ENCODE data around the gene CD4. TPM values are rescaled to one million over a fixed set of nuclear protein-coding genes. Genes with fewer than 3 reads are reported as not detected.
A peak's percentile ranks its signal among the peaks of the same experiment; 100 is the strongest.

The CD4 gene
- total RNA-seq, 2 experiments from 2014 or later, result 155 to 161 TPM

DNA sequence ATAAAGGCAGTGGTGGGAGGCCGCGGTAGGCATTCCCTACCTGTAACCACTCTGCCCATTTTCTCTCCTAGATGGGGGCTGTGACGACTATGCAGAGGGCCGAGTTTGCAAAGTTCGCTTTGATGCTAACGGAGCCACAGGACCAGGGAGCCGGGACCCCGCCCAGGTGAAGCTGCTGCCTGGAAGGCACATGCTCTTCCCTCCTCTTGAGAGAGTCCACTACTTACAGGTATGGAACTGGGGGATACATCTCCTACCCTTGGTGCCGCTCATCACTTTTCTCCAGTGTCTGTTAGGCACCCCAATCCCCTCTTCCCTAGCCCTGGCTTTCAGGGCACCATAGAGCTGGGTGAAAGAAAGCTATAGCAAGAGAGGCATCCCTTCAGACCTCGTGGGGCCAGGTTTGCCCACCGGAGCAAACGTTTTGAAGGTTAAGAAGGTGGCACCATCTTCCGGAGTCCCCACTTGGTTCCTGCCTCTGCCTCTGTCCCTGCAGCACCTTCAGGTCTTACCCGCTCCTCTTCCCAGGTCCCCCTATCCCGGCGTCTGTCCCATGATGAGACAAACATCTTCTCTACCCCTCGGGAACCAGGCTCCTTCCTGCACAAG lies 36.9 kb downstream of the CD4 start:
- no peaks in the 10 kb centered on the region for H3K36me3 Mint-ChIP-seq (ENCODE audit: low read depth)
- no peak overlapping the region for H3K4me3 Mint-ChIP-seq
- CTCF ChIA-PET, result interaction anchor here (0.6 to 11.7 kb wide), 24 partner anchors 9 to 363 kb away, joined by 3 to 166 read pairs (median 6); partner anchors contain the start of genes CD4, CDCA3, COPS7A and LAG3
- no peak overlapping the region for H3K27ac Mint-ChIP-seq
- H3K4me1 Mint-ChIP-seq (ENCODE audit: low read depth), result peaks cover 22% of the 10 kb centered on the region
- no peak for DNase-seq
- no peaks in the 10 kb centered on the region for H3K9me3 Mint-ChIP-seq
- intact Hi-C loops (cut with micrococcal nuclease), result loop anchor here (2.0 to 5.0 kb wide), 3 partner anchors 47 to 259 kb away; partner anchors contain the start of genes NOP2, PTMS and SPSB2
- peaks cover 19% of the 10 kb centered on the region for H3K27me3 Mint-ChIP-seq (ENCODE audit: low read depth)

DNA sequence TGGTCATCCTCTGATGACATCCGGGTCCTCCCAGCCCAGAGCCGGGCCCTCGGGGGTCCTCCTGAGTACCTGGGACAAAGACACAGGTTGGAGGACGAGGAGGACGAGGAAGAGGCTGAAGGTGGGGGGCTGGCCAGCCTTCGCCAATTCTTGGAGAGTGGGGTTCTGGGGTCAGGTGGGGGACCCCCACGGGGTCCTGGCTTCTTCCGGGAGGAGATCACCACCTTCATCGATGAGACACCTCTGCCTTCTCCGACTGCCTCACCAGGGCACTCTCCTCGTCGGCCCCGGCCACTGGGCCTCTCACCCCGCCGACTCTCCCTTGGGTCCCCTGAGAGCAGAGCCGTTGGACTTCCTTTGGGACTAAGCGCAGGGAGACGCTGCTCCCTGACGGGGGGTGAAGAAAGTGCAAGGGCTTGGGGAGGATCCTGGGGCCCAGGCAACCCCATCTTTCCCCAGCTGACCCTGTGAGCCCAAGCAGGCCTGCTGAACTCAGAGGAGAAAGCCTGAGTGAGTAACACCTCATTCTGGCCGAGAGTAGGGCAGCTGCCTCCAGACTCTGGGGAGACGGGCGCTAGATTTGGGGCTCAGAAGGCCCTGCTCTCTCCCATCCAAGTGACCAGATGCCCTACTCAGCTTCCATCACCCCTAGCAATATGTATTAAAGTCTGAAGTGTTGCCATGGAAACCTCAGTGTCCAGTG lies 37.6 kb downstream of the CD4 start:
- no peak overlapping the region for H3K27ac Mint-ChIP-seq
- intact Hi-C loops (cut with micrococcal nuclease), result loop anchor here (2.0 to 5.0 kb wide), 3 partner anchors 46 to 260 kb away; partner anchors contain the start of genes NOP2, PTMS and SPSB2
- no peaks in the 10 kb centered on the region for H3K36me3 Mint-ChIP-seq (ENCODE audit: low read depth)
- H3K4me3 Mint-ChIP-seq, result peak overlapping the region; percentile 33
- no peaks in the 10 kb centered on the region for H3K9me3 Mint-ChIP-seq
- H3K4me1 Mint-ChIP-seq (ENCODE audit: low read depth), result peaks cover 20% of the 10 kb centered on the region
- CTCF ChIA-PET, result interaction anchor here (0.6 to 11.7 kb wide), 16 partner anchors 9 to 257 kb away, joined by 3 to 166 read pairs (median 12); partner anchors contain the start of genes CD4, CDCA3, COPS7A and MLF2
- DNase-seq, result no peak
- peaks cover 19% of the 10 kb centered on the region for H3K27me3 Mint-ChIP-seq (ENCODE audit: low read depth)

GRCh38 chr12:6827437-6827911 lies 38.1 kb downstream of the CD4 start:
- intact Hi-C loops (cut with micrococcal nuclease), result loop anchor here (2.0 to 5.0 kb wide), 3 partner anchors 45 to 260 kb away; partner anchors contain the start of genes NOP2, PTMS and SPSB2
- H3K4me1 Mint-ChIP-seq (ENCODE audit: low read depth), result peaks cover 17% of the 10 kb centered on the region

GRCh38 chr12:6827982-6828780 lies 38.9 kb downstream of the CD4 start, which contains the start of gene P3H3:
Gene P3H3, plus strand, starts transcription at chr12:6828407. Its CDS starts 34 bp downstream, at chr12:6828441.
- no peak within 1 kb of the TSS for H3K27ac Mint-ChIP-seq
- CTCF ChIA-PET, result interaction anchor here (1.4 to 11.7 kb wide), 4 partner anchors 9 to 72 kb away, joined by 4 to 166 read pairs (median 12); partner anchors contain the start of genes MLF2 and PTMS
- peaks cover 17% of the 10 kb centered on the region for H3K4me1 Mint-ChIP-seq (ENCODE audit: low read depth)
- peaks cover 17% of the 10 kb centered on the region for H3K27me3 Mint-ChIP-seq (ENCODE audit: low read depth)
- peak within 1 kb of the TSS; percentile 80 for H3K4me3 Mint-ChIP-seq
- DNase-seq, result no peak
- H3K9me3 Mint-ChIP-seq, result no peaks in the 10 kb centered on the region
- H3K36me3 Mint-ChIP-seq (ENCODE audit: low read depth), result no peaks in the 10 kb centered on the region
- intact Hi-C loops (cut with micrococcal nuclease), result loop anchor here (1.0 to 5.0 kb wide), 4 partner anchors 23 to 261 kb away; partner anchors contain the start of genes CDCA3, NOP2, PTMS and SPSB2

More at GRCh38 chr12:6827437-6827911, 38.1 kb downstream of the CD4 start:
- CTCF ChIA-PET, result interaction anchor here (1.0 to 11.7 kb wide), 4 partner anchors 35 to 225 kb away, joined by 3 to 166 read pairs (median 21); partner anchors contain the start of genes CD4 and MLF2
- Mint-ChIP-seq H3K9me3 (no peaks in the 10 kb centered on the region), H3K36me3 (ENCODE audit: low read depth) (no peaks in the 10 kb centered on the region), H3K4me3 (peak overlapping the region; percentile 33), H3K27ac (no peak overlapping the region), H3K27me3 (ENCODE audit: low read depth) (peaks cover 19% of the 10 kb centered on the region)
- peak; percentile 77 for DNase-seq

DNA sequence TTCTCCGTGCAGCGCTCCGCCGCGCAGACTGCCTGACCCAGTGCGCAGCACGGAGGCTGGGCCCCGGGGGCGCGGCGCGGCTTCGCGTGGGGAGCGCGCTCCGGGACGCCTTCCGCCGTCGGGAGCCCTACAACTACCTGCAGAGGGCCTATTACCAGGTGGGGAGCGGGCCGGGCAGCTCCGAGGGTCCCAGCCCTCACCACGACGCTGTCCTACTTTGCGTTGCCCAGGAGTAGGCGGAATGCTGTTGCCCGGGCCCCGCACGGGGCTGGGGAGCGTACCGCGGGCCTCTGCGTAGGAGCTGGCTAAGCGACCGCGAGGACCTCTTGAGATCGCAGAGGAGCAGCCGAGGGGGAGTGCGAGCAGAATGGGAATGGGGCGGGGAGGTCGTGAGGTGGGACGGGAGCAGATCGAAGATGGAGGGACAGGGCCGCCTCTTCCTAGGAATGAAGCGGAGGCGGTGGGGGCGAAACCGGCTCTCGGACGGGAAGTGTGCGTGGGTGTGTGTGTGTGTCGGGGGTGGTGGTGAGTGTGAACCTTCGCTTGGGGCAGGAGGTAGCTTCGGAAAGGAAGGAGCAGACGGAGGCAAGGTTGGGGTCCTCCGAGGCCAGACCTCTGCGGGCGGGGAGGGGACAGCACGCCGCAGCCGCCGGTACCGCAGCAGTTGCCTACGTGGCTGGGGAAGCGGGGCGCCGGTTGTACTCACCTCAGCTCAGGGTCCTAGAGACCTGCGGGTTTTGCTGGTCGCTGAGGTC lies 39.6 kb downstream of the CD4 start:
- Mint-ChIP-seq H3K4me1 (ENCODE audit: low read depth) (peaks cover 17% of the 10 kb centered on the region), H3K36me3 (ENCODE audit: low read depth) (no peaks in the 10 kb centered on the region), H3K27ac (no peak overlapping the region), H3K27me3 (ENCODE audit: low read depth) (peaks cover 17% of the 10 kb centered on the region), H3K4me3 (peak overlapping the region; percentile 80), H3K9me3 (no peaks in the 10 kb centered on the region)
- DNase-seq, result peak; percentile 49
- intact Hi-C loops (cut with micrococcal nuclease), result loop anchor here (1.0 to 5.0 kb wide), 3 partner anchors 22 to 262 kb away; partner anchors contain the start of genes CDCA3, NOP2 and PTMS
- CTCF ChIA-PET, result interaction anchor here (0.6 to 11.7 kb wide), 6 partner anchors 8 to 208 kb away, joined by 3 to 166 read pairs (median 4); partner anchors contain the start of genes MLF2 and PTMS

DNA sequence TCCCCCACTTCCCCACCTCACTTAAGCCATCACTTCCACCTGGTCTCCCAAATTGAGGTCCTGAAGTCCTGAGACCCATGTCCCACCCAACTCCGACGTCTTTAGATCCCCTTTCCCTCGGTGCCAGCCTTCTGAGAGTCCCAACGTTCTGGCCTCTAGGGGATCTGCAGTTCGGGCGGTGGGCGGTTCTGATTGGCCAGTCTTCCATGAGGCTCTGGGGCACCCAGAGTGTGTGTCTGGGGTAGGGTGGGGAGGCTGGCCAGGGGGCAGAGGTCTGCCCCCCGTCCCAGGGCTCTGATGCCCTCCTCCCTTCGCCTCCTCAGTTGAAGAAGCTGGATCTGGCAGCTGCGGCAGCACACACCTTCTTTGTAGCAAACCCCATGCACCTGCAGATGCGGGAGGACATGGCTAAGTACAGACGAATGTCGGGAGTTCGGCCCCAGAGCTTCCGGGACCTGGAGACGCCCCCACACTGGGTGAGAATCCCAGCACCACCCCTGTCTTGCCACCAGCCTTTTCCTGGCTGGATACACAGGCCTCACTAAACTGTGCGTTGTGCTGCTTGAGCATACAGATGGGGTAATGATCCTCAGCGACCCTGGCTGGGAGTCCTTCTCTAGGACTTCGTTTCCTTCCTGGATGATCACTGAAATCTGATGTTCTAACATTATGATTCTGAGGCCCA lies 40.4 kb downstream of the CD4 start:
- H3K27ac Mint-ChIP-seq, result no peak overlapping the region
- H3K9me3 Mint-ChIP-seq, result no peaks in the 10 kb centered on the region
- intact Hi-C loops (cut with micrococcal nuclease), result loop anchor here (5.0 kb wide), 2 partner anchors 62 to 262 kb away; partner anchors contain the start of genes NOP2 and PTMS

GRCh38 chr12:6830286-6830890 lies 41.1 kb downstream of the CD4 start:
- Mint-ChIP-seq H3K4me3 (no peak overlapping the region), H3K36me3 (ENCODE audit: low read depth) (no peaks in the 10 kb centered on the region), H3K27ac (no peak overlapping the region), H3K4me1 (ENCODE audit: low read depth) (peaks cover 16% of the 10 kb centered on the region), H3K27me3 (ENCODE audit: low read depth) (peaks cover 9% of the 10 kb centered on the region), H3K9me3 (no peaks in the 10 kb centered on the region)
- intact Hi-C loops (cut with micrococcal nuclease), result no loop called here
- CTCF ChIA-PET, result interaction anchor here (0.8 to 11.7 kb wide), 4 partner anchors 12 to 141 kb away, joined by 3 to 166 read pairs (median 4); partner anchors contain the start of gene MLF2
- no peak for DNase-seq

More for the DNA sequence above, 40.4 kb downstream of the CD4 start:
- CTCF ChIA-PET, result interaction anchor here (0.6 to 11.7 kb wide), 6 partner anchors 13 to 209 kb away, joined by 3 to 166 read pairs (median 4); partner anchors contain the start of genes MLF2 and PTMS
- Mint-ChIP-seq H3K4me1 (ENCODE audit: low read depth) (peaks cover 17% of the 10 kb centered on the region), H3K36me3 (ENCODE audit: low read depth) (no peaks in the 10 kb centered on the region), H3K4me3 (peak overlapping the region; percentile 80), H3K27me3 (ENCODE audit: low read depth) (peaks cover 16% of the 10 kb centered on the region)
- DNase-seq, result no peak

DNA sequence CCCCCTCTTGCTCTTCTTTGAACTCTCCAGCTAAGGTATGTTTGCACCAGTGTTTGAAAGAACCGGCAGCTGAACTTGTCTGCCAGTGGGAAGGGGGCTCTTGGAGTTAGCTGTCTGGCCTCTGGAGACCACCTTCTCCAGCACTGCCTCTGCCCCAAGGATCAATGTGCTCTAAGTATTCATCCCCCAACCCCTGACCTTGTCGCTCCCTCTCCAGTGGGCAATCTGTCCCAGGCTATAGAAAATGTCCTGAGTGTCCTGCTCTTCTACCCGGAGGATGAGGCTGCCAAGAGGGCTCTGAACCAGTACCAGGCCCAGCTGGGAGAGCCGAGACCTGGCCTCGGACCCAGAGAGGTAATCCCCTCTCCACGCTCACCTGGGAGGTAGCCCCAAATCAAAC lies 41.7 kb downstream of the CD4 start:
- no peak overlapping the region for H3K27ac Mint-ChIP-seq
- DNase-seq, result no peak
- H3K27me3 Mint-ChIP-seq (ENCODE audit: low read depth), result peaks cover 7% of the 10 kb centered on the region
- H3K4me3 Mint-ChIP-seq, result no peak overlapping the region
- H3K36me3 Mint-ChIP-seq (ENCODE audit: low read depth), result no peaks in the 10 kb centered on the region
- intact Hi-C loops (cut with micrococcal nuclease), result no loop called here
- peaks cover 17% of the 10 kb centered on the region for H3K4me1 Mint-ChIP-seq (ENCODE audit: low read depth)
- CTCF ChIA-PET, result interaction anchor here (0.6 to 11.7 kb wide), 4 partner anchors 11 to 1996 kb away, joined by 3 to 166 read pairs (median 5); partner anchors contain the start of gene MLF2
- H3K9me3 Mint-ChIP-seq, result no peaks in the 10 kb centered on the region

- Mint-ChIP-seq H3K27me3 (ENCODE audit: low read depth) (peaks cover 7% of the 10 kb centered on the region), H3K9me3 (no peaks in the 10 kb centered on the region), H3K36me3 (ENCODE audit: low read depth) (no peaks in the 10 kb centered on the region), H3K27ac (no peak overlapping the region), H3K4me1 (ENCODE audit: low read depth) (peaks cover 17% of the 10 kb centered on the region), H3K4me3 (no peak overlapping the region)
- CTCF ChIA-PET, result interaction anchor here (0.6 to 11.7 kb wide), 5 partner anchors 11 to 1997 kb away, joined by 5 to 166 read pairs (median 9); partner anchors contain the start of genes MLF2 and SPSB2
- intact Hi-C loops (cut with micrococcal nuclease), result no loop called here
- DNase-seq, result no peak
Measured at GRCh38 chr12:6831450-6831995, 42.2 kb downstream of the CD4 start.

DNA sequence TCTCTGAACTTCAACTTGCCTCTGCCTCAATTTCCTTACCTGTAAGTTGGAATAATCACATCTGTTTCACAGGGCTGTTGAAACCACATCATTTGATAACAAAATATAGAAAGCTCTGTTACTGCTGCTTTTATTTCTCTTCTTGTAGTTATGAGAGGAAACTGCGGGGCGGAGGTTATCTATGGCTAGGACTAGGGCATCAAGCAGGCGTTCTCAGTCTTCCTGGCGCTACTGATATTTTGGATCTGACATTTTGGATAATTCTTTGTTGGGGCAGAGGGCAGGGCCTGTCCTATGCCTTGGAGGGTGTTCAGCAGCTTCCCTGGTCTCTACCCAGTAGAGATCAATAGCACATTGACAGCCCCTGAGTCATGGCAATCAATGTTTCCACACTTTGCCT lies 42.8 kb downstream of the CD4 start:
- no peaks in the 10 kb centered on the region for H3K9me3 Mint-ChIP-seq
- H3K4me1 Mint-ChIP-seq (ENCODE audit: low read depth), result peaks cover 17% of the 10 kb centered on the region
- intact Hi-C loops (cut with micrococcal nuclease), result no loop called here
- H3K4me3 Mint-ChIP-seq, result no peak overlapping the region
- H3K27ac Mint-ChIP-seq, result no peak overlapping the region
- H3K27me3 Mint-ChIP-seq (ENCODE audit: low read depth), result peaks cover 7% of the 10 kb centered on the region
- no peaks in the 10 kb centered on the region for H3K36me3 Mint-ChIP-seq (ENCODE audit: low read depth)
- CTCF ChIA-PET, result interaction anchor here (0.6 to 4.9 kb wide), 4 partner anchors 37 to 79 kb away, joined by 3 to 40 read pairs (median 8); partner anchors contain the start of genes MLF2 and SPSB2
- DNase-seq, result no peak

Data from activated naive CD4-positive, alpha-beta T cell treated with anti-CD3 and anti-CD28 coated beads for 36 hours (primary cell).